HG03520 (cell line): ENCODE data around the gene MIAT.
"Not testable (repeated sequence)": the region's sequence is repeated elsewhere in the genome, so short reads cannot be mapped to it uniquely, and the experiment has no call there.

Experiments
- ATAC-seq: cut with Tn5 transposase; IDR thresholded peaks from one replicate; pipeline ENCODE4 v1.9.1; 2021; ENCODE audit warnings: mild to moderate bottlenecking, moderate library complexity; ENCODE audit not compliant: unreplicated experiment

MIAT gene

GRCh38 chr22:26656891-26657851, at the start of gene MIAT:
Gene MIAT, plus strand, starts transcription at chr22:26657588.
- ATAC-seq: no peak

DNA sequence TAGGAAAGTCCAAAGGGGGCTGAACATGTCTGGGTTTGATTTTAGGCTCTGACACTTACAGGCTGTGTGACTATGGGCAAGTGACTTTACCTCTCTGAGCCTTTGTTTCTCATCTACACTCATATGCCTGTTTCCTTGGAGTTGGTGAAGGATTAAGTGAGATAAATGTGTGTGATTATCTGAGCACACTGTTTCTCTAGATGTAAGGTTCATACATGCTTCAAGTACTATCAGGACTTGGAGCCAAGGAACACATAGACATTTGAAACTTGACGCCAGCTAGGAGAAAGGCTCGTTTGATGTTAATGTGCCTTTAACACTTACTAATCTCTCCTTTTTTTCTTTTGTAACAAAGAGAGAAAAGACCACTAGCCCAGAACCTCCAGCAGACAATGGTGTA, 49.3 kb upstream of the MIAT start:
- no peak for ATAC-seq

- ATAC-seq: no peak
These were observed 48.1 kb upstream of the MIAT start for GRCh38 chr22:26609287-26609686.

- ATAC-seq: peak; percentile 83
These were observed 47.1 kb upstream of the MIAT start for GRCh38 chr22:26610072-26610958.

- ATAC-seq: no peak
These were observed 46.4 kb upstream of the MIAT start for GRCh38 chr22:26610996-26611395.

GRCh38 chr22:26612652-26613051, 44.7 kb upstream of the MIAT start:
- ATAC-seq: no peak

DNA sequence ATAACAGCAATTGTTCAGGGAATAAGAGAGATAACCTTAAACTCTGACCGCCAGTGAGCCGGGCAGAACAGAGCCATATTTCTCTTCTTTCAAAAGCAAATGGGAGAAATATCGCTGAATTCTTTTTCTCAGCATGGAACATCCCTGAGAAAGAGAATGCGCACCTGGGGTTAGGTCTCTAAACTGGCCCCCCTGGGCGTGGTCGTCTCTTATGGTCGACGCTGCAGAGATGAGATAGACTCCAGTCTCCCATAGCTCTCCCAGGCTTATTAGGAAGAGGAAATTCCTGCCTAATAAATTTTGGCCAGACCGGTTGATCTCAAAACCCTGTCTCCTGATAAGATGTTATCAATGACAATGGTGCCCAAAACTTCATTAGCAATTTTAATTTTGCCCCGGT, 43.6 kb upstream of the MIAT start:
- ATAC-seq: not testable (repeated sequence)

DNA sequence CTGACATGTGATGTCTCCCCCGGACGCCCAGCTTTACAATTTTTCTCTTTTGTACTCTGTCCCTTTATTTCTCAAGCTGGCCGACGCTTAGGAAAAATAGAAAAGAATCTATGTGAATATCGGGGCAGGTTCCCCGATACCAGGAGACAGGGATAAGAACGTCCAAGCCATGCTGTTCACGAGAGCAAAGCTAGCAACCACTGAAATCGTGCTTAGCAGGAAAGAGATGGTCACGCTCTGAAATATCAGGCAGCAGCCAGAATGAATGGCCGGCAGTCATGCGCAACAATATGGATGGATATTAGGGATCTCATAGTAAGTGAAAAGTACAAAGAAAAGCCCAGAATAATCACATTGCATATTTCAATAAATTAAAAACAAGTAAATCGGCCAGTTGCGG, 43.1 kb upstream of the MIAT start:
- no peak for ATAC-seq

- no peak for ATAC-seq
These were observed 42.2 kb upstream of the MIAT start for GRCh38 chr22:26615149-26615548.

DNA sequence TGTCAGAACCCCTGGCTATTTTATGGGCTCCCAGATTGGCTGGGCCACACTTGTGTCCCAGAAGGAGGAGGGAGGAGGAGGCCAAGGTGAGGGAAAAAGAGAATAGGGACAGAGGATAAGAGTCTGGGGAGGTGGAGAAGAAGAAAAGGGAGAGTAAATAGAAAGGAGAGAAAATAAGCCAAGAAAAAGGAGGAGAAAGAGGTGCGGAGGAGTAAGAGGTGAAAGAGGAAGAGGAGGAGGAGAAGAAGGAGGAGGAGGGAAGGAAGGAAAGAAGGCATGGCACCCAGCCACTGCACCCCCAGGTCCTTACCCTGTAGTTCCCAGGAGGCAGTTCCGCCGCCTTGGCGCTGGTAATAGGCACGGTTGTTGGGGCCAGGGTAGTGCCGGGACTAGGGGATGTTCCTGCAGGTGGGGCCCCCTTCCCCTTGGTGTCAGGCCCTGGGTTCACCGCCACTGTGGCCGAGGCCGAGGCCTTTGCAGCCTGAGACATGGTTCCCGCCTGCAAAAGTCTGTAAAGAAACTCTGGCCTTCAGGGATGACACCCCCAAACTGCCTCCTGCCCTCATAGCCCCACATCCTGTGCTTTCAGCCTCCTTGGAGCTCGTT, 41.5 kb upstream of the MIAT start:
- ATAC-seq: no peak

- ATAC-seq: no peak
These were observed 40.7 kb upstream of the MIAT start for GRCh38 chr22:26616650-26617049.

- no peak for ATAC-seq
These were observed 39.9 kb upstream of the MIAT start, which contains the start of gene CRYBB1 for GRCh38 chr22:26617271-26618199. Gene CRYBB1, minus strand, starts transcription at chr22:26618027. Its CDS starts 1,708 bp downstream, at chr22:26616319.

GRCh38 chr22:26618455-26618854, 38.9 kb upstream of the MIAT start:
- no peak for ATAC-seq

- no peak for ATAC-seq
These were observed 37.9 kb upstream of the MIAT start for GRCh38 chr22:26619510-26619909.

- no peak for ATAC-seq
These were observed 37.2 kb upstream of the MIAT start for GRCh38 chr22:26620197-26620596.

GRCh38 chr22:26621663-26622062, 35.7 kb upstream of the MIAT start, which contains the start of gene CRYBA4:
Gene CRYBA4, plus strand, starts transcription at chr22:26621963. Its CDS starts 634 bp downstream, at chr22:26622597.
- no peak for ATAC-seq

DNA sequence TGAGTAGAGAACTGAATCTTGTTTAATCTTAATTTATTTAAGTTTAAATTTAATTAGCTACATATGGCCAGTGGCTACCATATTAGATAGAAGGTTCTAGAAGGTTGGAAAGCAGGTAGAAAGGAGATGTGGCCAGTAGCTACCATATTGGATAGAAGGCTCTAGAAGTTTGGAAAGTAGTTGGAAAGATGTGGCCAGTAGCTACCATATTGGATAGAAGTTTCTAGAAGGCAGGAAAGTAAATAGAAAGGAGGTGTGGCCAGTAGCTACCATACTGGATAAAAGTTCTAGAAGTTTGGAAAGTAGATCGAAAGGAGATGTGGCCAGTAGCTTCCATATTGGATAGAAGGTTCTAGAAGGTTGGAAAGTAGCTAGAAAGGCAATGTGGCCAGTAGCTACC, 33.4 kb upstream of the MIAT start:
- no peak for ATAC-seq

- ATAC-seq: no peak
These were observed 32.6 kb upstream of the MIAT start for GRCh38 chr22:26624803-26625202.

DNA sequence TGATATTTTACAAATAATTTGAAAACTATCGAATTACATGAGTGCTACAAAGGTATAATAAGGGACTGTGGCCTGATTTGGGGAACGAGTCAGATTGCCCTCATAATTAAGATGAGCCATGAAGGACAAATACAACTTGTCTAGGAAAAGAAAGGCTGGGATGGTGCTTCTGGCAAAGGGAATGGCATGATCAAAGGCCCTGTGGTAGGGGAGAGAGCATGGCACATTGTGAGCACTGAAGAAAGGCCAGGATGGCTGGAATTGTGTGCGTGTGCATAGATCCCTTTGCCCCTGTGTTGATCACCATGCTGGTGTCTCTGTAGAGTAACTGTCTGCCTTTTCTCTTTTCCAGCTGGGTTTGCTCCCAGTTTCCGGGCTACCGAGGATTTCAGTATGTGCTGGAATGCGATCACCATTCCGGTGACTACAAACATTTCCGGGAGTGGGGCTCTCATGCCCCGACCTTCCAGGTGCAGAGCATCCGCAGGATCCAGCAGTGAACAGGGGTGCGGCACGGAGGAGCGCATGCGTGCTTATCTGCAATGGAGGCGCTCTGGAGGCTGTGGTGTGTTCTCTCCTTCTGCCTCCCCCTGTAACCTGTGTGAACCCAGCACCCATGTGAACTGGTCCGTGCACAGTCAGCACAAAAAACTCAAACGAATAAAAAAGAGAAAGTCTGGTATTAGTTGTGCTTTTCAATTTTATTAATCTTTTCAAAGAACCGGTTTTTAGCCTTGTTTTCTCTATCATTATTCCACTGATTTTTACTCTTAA, 27.2 kb upstream of the MIAT start:
- ATAC-seq: no peak
